Mesenteric fat pad (tissue), 1 donor: ENCODE data around the gene GPRIN2. TPM values are rescaled to one million over a fixed set of nuclear protein-coding genes. Genes with fewer than 3 reads are reported as not detected.

ENCODE experiments used
- DNase-seq: peaks from one replicate; pipeline ENCODE4 v3.0.0-alpha.2; 2020; ENCODE audit warnings: low spot score
- total RNA-seq: library from RNA; stranded (reverse); fragmentation: NEBNext Ultra II Directional; extraction: Animal tissue kit (Norgen Biotek cat#: 25700); gene quantifications from one replicate; pipeline ENCODE4 v1.2.1, GENCODE V29; 2021
- donor health status: DM: yes; HTN: yes; CAD: no.

The GPRIN2 gene
- total RNA-seq, 1 donor from 2014 or later, result not detected

GRCh38 chr10:46549171-46550075 lies 7.0 kb downstream of the GPRIN2 start:
- peak; percentile 90 for DNase-seq

GRCh38 chr10:46548498-46549090 lies 7.9 kb downstream of the GPRIN2 start:
- peak; percentile 91 for DNase-seq

GRCh38 chr10:46547541-46548497 lies 8.6 kb downstream of the GPRIN2 start:
- DNase-seq, result peak; percentile 89

GRCh38 chr10:46546591-46547540 lies 9.6 kb downstream of the GPRIN2 start:
- DNase-seq, result peak; percentile 89

- DNase-seq, result peak; percentile 89
Observed at GRCh38 chr10:46545861-46546590, 10.4 kb downstream of the GPRIN2 start.

GRCh38 chr10:46544989-46545791 lies 11.3 kb downstream of the GPRIN2 start:
- peak; percentile 89 for DNase-seq

GRCh38 chr10:46543466-46544377 lies 12.7 kb downstream of the GPRIN2 start:
- peak; percentile 88 for DNase-seq

GRCh38 chr10:46542567-46543465 lies 13.6 kb downstream of the GPRIN2 start:
- DNase-seq, result peak; percentile 90

- no peak for DNase-seq
Observed at GRCh38 chr10:46541735-46542566, 14.5 kb downstream of the GPRIN2 start.

GRCh38 chr10:46541017-46541661 lies 15.3 kb downstream of the GPRIN2 start:
- peak; percentile 90 for DNase-seq

GRCh38 chr10:46540412-46541016 lies 15.9 kb downstream of the GPRIN2 start:
- DNase-seq, result no peak

GRCh38 chr10:46539596-46540411 lies 16.7 kb downstream of the GPRIN2 start:
- DNase-seq, result no peak

- DNase-seq, result no peak
Observed at GRCh38 chr10:46538717-46539426, 17.6 kb downstream of the GPRIN2 start.
